Raji (cell line): ENCODE results near the gene USP36.

ENCODE experiments used
- POLR2A ChIP-seq: IDR thresholded peaks from 2 replicates; pipeline ENCODE4 v1.6.1; 2011; ENCODE audit warnings: low read depth, low read length, control low read depth; ENCODE audit not compliant: insufficient read depth

Gene USP36

DNA sequence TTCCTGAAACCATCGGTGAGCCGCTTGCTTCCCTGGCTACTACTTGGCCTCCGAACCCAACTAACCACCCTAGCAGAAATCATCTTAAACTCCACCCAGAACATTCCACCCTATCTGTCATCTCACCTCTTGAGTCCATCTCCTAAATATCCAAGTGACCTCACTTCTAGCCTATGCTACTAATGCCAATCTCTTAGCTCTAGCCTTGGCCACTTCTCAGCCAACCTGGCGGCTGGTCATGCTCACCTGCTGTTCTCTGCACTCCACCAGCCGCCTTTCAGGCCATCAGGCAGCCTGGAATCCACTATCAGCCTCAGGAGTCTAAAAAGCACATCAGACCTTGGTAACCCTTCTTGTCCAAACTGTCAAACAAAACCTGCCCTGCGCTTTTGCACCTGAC is 46.6 kb downstream of the USP36 start:
- TF ChIP-seq POLR2A: no peak

DNA sequence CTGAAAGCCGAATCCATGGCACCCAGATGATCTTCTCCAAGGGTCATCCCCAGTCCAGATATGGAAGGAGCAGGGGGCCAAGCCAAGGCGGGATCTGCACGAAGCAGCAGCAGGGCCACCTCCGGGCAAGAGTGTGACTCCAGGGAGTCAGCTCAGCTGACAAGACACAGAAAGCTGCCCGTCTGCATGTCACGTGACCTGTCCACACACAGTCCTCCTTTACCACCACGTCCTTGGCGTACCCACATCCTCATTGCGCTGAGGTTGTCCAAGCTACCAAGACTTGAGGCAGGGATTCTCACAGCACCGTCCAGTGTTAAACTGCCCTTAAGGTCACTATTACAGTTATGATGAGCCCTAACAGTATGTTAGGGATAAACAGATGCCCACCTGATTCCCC is 47.2 kb downstream of the USP36 start:
- no peak for TF ChIP-seq POLR2A

DNA sequence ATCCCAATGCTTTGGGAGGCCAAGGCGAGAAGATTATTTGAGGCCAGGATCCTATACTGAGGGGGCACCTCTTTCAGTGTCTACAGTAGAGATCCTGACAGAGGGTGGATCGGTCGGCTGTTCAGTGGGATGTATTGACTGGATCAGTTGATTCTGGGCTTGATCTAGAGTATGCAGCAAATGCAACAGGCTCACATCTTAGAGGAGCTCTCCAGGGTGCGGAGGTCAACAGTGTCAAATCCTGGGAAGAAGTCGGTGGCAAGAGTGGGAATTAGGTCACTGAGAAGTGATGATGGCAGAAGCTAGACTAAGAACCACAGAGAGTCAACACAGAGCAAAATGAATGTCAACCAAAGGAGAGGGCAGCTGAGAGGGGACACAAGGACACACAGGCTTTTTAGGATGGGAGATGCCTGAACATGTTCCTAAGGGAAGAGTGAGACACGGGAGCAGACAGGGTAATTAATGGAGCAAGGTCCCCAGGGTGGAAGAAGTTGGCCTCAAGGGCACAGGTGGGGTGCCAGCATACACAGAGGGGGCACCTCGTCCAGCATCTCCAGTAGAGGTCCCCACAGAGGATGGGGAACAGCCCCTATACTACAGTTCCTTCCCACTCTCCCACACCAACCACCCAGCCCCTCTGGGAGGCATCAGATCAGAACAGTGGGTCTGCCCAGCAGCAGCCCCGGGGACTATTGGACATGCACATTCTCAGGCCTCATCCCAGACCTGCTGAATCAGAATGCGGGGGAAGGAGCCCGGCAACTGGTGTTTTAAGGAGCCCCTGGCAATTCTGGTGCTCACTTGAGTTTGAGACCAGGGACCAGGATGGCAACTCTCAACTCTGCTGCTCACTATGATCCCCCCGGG is 48.5 kb downstream of the USP36 start:
- TF ChIP-seq POLR2A: no peak

DNA sequence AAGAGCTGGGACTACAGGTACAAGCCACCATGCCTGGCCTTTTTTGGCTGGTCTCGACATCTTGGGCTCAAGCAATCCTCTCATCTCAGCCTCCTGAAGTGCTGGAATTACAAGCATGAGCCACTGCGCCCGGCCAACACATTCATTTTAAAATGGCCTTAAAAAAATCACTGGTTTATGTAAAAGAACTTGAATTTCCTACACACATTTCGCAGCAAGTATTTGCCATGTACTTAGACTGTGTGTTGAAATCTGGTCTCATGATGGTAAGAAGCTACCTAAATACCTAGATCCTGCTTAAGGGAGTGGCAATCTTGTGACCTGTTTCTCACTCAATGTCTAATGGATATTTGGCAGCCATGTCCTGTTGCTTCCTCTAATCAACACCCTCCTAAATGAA is 50.1 kb downstream of the USP36 start:
- no peak for TF ChIP-seq POLR2A

- TF ChIP-seq POLR2A: no peak
Measured at GRCh38 chr17:78789663-78790181, 50.9 kb downstream of the USP36 start.

DNA sequence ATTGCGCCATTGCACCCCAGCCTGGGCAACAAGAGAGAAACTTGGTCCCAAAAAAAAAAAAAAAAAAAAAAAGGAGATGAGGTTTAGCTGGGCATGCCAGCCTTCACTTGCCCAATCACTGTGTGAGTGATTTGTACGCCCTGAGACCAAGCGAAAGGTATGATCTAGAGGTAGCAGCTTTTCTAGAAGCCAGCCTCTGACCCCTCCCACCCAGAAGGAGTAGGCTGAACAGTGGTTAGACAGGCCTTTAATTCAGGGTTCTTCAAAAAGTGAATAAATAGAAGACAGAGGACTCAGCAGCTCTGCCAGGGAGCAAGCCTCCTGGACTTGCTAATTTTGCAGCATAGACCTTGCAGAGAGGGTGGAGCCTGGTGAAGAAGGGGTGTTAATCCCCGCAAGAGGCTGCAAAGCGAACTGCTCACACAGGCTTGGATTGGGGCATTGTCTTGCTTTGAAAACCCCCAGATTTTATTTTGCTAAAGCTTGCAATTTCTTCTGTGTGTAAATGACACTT is 51.4 kb downstream of the USP36 start:
- TF ChIP-seq POLR2A: no peak

DNA sequence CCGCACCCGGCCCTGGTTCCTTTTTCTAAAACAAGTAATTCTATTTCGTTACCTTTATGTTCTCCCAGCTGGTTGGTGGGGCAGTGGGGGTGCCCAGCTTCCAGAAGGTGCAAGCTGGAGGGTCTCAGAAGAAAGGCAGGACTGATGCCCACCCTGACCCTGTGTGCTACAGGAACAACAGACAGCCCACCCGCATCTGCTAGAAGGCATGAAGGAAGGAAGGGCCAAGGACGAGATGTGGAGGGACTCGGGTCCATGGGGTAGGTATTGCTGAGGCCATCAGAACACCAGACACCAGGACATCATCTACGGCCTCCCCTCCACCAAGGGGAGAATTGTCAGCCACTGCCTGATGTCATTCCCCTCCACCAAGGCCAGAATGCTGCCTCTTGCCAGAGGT is 52.2 kb downstream of the USP36 start:
- no peak for TF ChIP-seq POLR2A

DNA sequence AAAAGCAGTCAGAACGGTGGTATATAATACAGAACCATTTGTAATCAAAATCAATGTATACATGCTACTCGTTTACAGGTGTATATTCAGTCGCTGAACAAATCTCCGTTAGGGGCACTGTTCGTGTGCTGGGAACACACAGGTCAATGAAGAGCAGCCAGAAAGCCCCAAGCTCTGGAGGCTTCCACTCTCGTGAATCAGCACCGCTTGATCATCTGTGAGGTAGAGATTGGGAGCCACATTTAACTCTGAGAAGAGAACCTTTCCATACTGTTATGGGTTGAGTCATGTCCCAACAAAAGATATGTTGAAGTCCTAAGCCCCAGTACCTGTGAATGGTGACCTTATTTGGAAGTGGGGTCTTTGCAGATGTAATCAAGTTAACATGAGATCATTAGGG is 53.2 kb downstream of the USP36 start:
- no peak for TF ChIP-seq POLR2A

DNA sequence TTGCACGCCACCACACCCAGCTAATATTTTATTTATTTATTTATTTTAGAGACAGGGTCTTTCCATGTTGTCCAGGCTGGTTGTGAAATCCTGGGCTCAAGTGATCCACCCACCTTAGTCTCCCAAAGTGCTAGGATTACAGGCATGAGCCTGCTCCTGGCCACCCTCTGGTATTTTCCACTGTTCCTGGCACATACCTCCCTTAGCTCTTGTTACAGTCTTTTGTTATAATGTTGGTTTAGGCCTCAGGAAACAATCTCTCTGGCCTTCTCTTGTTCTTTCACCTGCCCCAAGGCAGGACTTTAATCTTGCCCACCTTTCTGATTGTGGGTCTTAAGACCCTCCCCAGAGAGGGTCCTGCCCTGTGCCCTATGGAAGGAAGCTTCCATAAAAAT is 55.0 kb downstream of the USP36 start:
- TF ChIP-seq POLR2A: no peak

GRCh38 chr17:78785011-78785662 is 55.5 kb downstream of the USP36 start:
- TF ChIP-seq POLR2A: no peak

GRCh38 chr17:78784352-78784751 is 56.3 kb downstream of the USP36 start:
- no peak for TF ChIP-seq POLR2A

GRCh38 chr17:78783711-78784324 is 56.8 kb downstream of the USP36 start:
- TF ChIP-seq POLR2A: no peak

- peak; percentile 65 for TF ChIP-seq POLR2A
Measured at GRCh38 chr17:78781893-78782304, 58.7 kb downstream of the USP36 start, which contains the start of gene CYTH1. Gene CYTH1, minus strand, starts transcription at chr17:78782273. Its CDS starts 50 bp downstream, at chr17:78782223.

- no peak for TF ChIP-seq POLR2A
Measured at GRCh38 chr17:78781104-78781892, 59.3 kb downstream of the USP36 start.

- TF ChIP-seq POLR2A: no peak
Measured at GRCh38 chr17:78780335-78780734, 60.3 kb downstream of the USP36 start.
